ENCODE results near the gene NSUN6.

NSUN6 gene

DNA sequence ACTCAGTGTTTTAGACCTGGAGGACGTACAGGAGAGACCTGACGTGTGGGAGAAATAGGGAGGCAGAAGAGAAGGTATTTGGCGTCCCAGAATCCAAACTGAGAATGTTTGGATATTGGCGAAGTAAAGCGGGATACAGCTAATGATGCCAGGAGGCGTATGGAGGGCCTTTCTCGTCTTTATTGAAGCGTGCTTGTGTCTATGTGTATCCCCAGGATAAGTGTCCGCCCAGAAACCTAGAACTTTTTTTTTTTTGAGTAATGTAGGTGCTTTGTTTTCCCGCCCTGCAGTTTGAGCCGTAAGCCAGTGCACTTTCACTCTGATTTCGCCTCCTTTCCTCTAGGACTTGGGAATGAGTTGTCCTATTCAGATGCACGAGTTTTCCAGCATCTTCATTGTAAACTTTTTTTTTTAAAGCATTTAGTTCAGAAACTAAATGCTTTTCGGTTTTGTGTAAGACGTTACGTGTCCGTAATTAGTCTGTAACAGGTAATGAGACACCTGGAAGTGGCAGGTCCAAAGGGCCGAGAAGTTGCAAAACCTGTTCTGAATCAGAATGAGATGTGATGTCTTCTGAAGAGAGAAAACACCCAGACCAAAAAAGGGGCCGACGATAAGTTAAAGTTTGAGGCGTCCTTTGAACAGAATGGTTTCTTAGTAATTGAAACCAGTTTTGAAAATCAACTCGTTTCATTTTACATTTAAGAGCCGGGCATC, 8.6 kb upstream of the NSUN6 start:
- H3K27ac ChIP-seq: peak overlapping the region; percentile 88
- TF ChIP-seq, protein P1, sequence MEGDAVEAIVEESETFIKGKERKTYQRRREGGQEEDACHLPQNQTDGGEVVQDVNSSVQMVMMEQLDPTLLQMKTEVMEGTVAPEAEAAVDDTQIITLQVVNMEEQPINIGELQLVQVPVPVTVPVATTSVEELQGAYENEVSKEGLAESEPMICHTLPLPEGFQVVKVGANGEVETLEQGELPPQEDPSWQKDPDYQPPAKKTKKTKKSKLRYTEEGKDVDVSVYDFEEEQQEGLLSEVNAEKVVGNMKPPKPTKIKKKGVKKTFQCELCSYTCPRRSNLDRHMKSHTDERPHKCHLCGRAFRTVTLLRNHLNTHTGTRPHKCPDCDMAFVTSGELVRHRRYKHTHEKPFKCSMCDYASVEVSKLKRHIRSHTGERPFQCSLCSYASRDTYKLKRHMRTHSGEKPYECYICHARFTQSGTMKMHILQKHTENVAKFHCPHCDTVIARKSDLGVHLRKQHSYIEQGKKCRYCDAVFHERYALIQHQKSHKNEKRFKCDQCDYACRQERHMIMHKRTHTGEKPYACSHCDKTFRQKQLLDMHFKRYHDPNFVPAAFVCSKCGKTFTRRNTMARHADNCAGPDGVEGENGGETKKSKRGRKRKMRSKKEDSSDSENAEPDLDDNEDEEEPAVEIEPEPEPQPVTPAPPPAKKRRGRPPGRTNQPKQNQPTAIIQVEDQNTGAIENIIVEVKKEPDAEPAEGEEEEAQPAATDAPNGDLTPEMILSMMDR (IDR thresholded peaks at IDR 0.05): no peak
- no peak for TF ChIP-seq ZFX (IDR thresholded peaks at IDR 0.05; ENCODE audit: borderline replicate concordance)

DNA sequence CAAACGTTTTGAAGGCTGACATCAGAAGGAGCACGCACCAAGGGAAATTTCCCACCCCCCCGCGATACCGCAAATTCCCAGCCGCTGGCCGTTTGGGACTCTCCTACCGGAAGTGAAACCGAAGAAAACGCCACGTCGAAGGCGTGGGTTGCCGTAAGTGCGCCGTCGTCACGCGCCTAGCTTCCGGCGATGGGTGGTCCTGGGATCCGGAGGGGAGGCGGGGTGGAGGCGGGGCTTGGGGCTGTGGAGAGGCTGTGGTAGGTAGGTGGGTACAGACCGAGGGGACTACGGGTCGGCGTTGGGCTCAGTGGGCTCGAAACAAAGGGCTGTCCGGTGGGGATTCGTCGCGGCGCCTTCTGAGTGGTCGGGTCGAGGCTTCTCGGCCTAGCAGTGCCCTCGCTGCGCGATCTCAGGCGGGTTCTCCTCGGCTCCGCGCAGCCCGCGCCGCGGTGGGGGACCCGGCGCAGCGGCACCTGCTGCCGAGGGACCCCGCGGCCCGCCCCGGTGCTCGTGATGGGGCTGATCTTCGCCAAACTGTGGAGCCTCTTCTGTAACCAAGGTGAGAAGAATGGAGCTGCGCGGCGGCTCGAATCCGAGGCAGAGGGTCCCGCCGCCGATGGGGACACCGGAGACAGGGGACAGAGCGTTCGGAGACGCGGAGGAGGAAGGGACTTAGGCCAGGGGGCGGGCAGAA, 7.9 kb upstream of the NSUN6 start, which contains the start of gene ARL5B:
TSS of gene ARL5B (plus strand) at position 307 of the 694 bp plus-strand sequence. CDS start at position 514, 207 bp downstream.
- no peak for TF ChIP-seq ZFX (IDR thresholded peaks at IDR 0.05; ENCODE audit: borderline replicate concordance)
- TF ChIP-seq, protein P1 (IDR thresholded peaks at IDR 0.05): no peak
- peak within 1 kb of the TSS; percentile 88 for H3K27ac ChIP-seq

DNA sequence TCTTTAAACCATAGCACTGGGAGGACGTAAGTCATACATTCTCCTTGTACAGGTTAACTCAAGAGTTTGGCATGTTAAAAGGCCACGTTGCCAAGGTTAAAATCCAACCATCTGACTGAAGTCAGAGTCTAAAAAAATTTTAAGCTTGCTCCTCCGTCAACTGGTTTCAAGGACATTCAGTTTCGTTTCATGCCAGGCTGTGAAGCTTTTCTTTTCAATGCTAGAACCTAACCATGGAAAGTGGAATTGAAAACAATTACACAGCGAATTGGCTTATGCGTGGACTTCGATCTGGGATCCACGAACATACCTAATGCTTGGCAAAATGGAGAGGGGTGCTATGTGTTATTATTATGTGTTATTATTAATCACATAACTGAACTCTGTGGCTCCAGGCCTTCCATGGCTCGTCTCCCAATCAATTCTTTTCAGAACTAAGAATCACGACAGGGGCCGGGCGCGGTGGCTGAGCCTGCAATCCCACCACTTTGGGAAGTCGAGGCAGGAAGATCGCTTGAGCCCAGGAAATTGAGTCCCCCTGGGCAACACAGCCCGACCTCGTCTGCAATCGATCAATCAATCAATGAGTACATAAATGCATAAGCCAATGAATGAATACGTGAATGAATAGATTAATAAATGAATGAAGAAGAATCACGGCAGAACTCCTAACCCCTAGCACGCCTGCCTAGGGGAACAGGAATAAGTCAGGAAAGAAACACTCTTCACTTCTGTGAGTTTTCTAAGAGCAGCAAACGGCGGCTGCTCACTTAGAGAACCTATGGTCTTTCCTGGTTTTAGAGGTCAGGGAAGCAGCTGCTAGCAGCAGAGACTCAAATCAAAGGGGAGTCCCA, 7.1 kb upstream of the NSUN6 start:
- no peak for TF ChIP-seq ZFX (IDR thresholded peaks at IDR 0.05; ENCODE audit: borderline replicate concordance)
- TF ChIP-seq, protein P1 (IDR thresholded peaks at IDR 0.05): no peak
- H3K27ac ChIP-seq: peak overlapping the region; percentile 88

DNA sequence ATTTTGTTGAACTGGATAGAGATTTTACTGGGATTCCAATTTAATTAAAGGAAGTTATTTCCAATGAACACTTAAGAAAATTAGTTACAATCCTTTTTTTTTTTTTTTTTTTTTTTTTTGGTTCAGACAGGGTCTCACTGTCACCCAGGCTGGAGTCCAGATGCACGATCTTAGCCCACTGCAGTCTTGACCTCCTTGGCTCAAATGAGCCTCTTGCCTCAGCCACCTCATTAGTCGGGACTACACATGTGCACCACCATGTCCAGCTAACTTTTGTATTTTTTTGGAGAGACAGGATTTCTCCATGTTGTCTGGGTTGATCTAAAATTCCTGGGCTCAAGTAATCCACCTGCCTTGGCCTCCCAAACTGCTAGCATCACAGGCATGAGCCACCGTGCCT, 5.3 kb upstream of the NSUN6 start:
- TF ChIP-seq, protein P1 (IDR thresholded peaks at IDR 0.05): no peak
- no peak overlapping the region for H3K27ac ChIP-seq

DNA sequence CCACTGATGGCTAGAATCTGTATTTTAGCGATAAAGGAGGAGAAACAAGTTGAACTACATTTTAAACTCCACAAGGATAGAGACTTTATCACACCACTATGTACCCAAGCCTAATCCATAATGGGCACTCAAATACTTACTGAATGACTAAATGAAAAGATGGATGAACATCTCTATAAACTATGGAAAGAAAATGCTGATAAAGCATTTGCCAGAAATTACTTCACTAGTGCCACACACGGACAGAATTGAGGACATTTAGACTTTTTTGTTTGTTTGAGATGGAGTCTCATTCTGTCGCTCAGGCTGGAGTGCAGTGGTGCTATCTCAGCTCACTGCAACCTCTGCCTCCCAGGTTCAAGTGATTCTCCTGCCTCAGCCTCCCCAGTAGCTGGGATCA, 1.7 kb upstream of the NSUN6 start:
- peak overlapping the region; percentile 83; the same call in 1 of the 2 replicates for H3K27ac ChIP-seq
- TF ChIP-seq, protein P1 (IDR thresholded peaks at IDR 0.05): no peak
- no peak for TF ChIP-seq ZFX (IDR thresholded peaks at IDR 0.05; ENCODE audit: borderline replicate concordance)

DNA sequence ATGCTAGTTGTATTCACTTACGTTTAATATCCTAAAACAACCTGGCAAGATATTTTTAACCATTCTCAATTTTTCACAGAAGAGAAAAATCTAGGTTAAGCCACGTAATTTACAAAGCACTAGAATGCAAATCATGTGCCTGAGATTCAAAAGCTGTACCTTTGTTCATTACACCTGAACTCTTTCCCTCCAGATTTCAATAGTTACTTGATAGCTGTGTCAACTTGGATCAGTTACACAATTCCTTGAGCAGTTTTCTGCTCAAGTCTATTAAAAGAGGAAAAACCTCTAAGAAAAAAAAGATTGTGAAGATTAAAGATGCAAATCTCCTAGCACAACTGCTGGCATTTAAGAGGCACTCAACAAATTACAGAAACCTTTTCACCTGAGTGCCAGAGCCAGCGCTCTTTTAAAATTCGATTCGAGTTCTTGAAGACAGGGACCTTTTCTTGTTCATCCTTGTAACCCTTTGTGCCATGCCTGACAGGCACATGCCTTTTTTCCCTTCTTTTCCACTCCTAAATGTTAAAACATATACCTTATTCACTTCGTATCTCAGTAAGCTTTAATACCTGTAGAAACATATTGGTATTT, 886 bp downstream of the NSUN6 start:
- H3K27ac ChIP-seq: peak overlapping the region; percentile 83
- TF ChIP-seq ZFX (IDR thresholded peaks at IDR 0.05; ENCODE audit: borderline replicate concordance): no peak
- TF ChIP-seq, protein P1 (IDR thresholded peaks at IDR 0.05): no peak

Data from 22Rv1 (cell line).